ENCODE measurements around the gene USP38. TPM values are rescaled to one million over a fixed set of nuclear protein-coding genes. Genes with fewer than 3 reads are reported as not detected.
A peak's percentile ranks its signal among the peaks of the same experiment; 100 is the strongest.

USP38 gene
- total and polyA plus RNA-seq, 2 of the 4 experiments (the other 2 are of a cell fraction): 5.5 to 17.0 TPM

DNA sequence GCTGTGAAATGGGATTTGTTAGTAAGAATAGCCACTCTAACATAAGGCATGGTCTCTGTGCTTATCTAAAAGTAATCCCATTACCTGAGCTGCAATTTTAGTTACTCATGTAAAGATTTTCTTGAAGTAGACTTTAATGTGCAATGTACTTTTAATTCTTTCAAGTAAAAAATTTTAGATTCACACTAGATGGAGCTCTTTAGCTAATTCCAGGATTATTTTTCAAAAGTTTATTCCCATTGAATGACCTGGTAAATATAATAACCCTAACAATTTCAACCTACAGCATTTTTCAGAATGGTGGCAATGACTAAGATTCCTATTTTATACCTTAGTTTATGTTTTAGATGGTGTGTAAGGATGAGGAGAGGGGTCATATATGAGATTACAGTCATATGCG lies 18.1 kb downstream of the USP38 start:
- Histone ChIP-seq H3K23ac (ENCODE audit: low read depth, low read length) (no peak overlapping the region), H2AFZ (replicated peaks; ENCODE audit: low read length, poor library complexity) (no peak overlapping the region), H3K9me3 (ENCODE audit: control insufficient read depth, insufficient read depth, low read length) (no peaks in the 10 kb centered on the region), H2BK120ac (ENCODE audit: low read depth, low read length) (no peak overlapping the region), H2AK5ac (ENCODE audit: low read depth, low read length) (no peak overlapping the region), H2BK5ac (ENCODE audit: low read depth, low read length, poor library complexity, severe bottlenecking) (no peak overlapping the region), H4K5ac (ENCODE audit: low read depth, low read length) (no peak overlapping the region), H3K56ac (ENCODE audit: extremely low read depth, insufficient read depth, low read length) (no peak overlapping the region), H2BK15ac (ENCODE audit: low read depth, low read length) (no peak overlapping the region), H4K91ac (ENCODE audit: insufficient read depth, low read depth, low read length) (no peak overlapping the region), H3K4me2 (ENCODE audit: low read depth, low read length) (no peak overlapping the region), H3K79me1 (ENCODE audit: low read depth in 1 of 2, low read length in 2 of 2) (peaks cover 3 to 5% of the 10 kb centered on the region in 2 experiments; a peak in 2 of 4 replicates), H3K27ac (ENCODE audit: insufficient read depth, low read length) (no peak overlapping the region), H4K8ac (ENCODE audit: low read depth in 2 of 2, low read length in 2 of 2) (no peak overlapping the region), H4K20me1 (ENCODE audit: insufficient read depth, low read length) (no peaks in the 10 kb centered on the region), H3K9me1 (ENCODE audit: insufficient read depth, low read length) (no peaks in the 10 kb centered on the region), H2BK20ac (ENCODE audit: low read depth, low read length) (no peak overlapping the region), H3K14ac (replicated peaks; ENCODE audit: low read depth, low read length) (no peak overlapping the region), H3K9ac (ENCODE audit: low read depth, low read length) (no peak overlapping the region), H3K18ac (ENCODE audit: low read depth, low read length) (no peak overlapping the region), H3K36me3 (ENCODE audit: control insufficient read depth, insufficient read depth, low read length) (peaks cover 24% of the 10 kb centered on the region), H2AK9ac (replicated peaks; ENCODE audit: low read depth, low read length, poor library complexity) (no peak overlapping the region), H3K27me3 (ENCODE audit: control insufficient read depth, insufficient read depth, low read length) (no peaks in the 10 kb centered on the region), H3K4me1 (ENCODE audit: control insufficient read depth, insufficient read depth, low read length) (no peaks in the 10 kb centered on the region), H3K4me3 (ENCODE audit: insufficient read depth, low read depth, low read length) (no peak overlapping the region), H3K4ac (ENCODE audit: low read depth, low read length) (no peak overlapping the region)
- TF ChIP-seq RAD21 (IDR thresholded peaks at IDR 0.05; ENCODE audit: low read length) (peak; percentile 56), BHLHE40 (IDR thresholded peaks at IDR 0.05; ENCODE audit: low read depth, low read length) (no peak), SMC3 (IDR thresholded peaks at IDR 0.05; ENCODE audit: low read depth, low read length) (peak; percentile 54), MXI1 (IDR thresholded peaks at IDR 0.05; ENCODE audit: borderline replicate concordance, low read depth, low read length) (no peak), POLR2A (IDR thresholded peaks at IDR 0.05; ENCODE audit: low read depth, low read length) (0 out of 2 replicates have a peak, but pooled peaks have one; percentile 33)
- TF ChIP-seq, protein P1, sequence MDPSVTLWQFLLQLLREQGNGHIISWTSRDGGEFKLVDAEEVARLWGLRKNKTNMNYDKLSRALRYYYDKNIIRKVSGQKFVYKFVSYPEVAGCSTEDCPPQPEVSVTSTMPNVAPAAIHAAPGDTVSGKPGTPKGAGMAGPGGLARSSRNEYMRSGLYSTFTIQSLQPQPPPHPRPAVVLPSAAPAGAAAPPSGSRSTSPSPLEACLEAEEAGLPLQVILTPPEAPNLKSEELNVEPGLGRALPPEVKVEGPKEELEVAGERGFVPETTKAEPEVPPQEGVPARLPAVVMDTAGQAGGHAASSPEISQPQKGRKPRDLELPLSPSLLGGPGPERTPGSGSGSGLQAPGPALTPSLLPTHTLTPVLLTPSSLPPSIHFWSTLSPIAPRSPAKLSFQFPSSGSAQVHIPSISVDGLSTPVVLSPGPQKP (IDR thresholded peaks at IDR 0.05; ENCODE audit: borderline replicate concordance, low read depth, low read length): no peak
- TF ChIP-seq, protein P2, sequence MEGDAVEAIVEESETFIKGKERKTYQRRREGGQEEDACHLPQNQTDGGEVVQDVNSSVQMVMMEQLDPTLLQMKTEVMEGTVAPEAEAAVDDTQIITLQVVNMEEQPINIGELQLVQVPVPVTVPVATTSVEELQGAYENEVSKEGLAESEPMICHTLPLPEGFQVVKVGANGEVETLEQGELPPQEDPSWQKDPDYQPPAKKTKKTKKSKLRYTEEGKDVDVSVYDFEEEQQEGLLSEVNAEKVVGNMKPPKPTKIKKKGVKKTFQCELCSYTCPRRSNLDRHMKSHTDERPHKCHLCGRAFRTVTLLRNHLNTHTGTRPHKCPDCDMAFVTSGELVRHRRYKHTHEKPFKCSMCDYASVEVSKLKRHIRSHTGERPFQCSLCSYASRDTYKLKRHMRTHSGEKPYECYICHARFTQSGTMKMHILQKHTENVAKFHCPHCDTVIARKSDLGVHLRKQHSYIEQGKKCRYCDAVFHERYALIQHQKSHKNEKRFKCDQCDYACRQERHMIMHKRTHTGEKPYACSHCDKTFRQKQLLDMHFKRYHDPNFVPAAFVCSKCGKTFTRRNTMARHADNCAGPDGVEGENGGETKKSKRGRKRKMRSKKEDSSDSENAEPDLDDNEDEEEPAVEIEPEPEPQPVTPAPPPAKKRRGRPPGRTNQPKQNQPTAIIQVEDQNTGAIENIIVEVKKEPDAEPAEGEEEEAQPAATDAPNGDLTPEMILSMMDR (conservative IDR thresholded peaks at IDR 0.05; ENCODE audit: low read depth, low read length): peak; percentile 53
- TF ChIP-seq, protein P3, sequence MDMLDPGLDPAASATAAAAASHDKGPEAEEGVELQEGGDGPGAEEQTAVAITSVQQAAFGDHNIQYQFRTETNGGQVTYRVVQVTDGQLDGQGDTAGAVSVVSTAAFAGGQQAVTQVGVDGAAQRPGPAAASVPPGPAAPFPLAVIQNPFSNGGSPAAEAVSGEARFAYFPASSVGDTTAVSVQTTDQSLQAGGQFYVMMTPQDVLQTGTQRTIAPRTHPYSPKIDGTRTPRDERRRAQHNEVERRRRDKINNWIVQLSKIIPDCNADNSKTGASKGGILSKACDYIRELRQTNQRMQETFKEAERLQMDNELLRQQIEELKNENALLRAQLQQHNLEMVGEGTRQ (IDR thresholded peaks at IDR 0.05; ENCODE audit: low read depth, low read length): no peak
- WGBS, 2 experiments (ENCODE audit: extremely low coverage in 2 of 2, insufficient read length in 1 of 2): no CpG with 5 or more reads among the region's 1 CpG
- dilution Hi-C loops (cut with HindIII; ENCODE audit: low sequenced_read_pairs, unreplicated experiment): no loop called here
- POLR2A ChIA-PET (ENCODE audit: unreplicated experiment): interaction anchor here (1.4 kb wide), 1 partner anchor 134 kb away, joined by 5 read pairs; the partner anchor contains the start of gene GAB1
- DNase-seq (no peak), ATAC-seq (ENCODE audit: low read depth) (peak; percentile 51)
- intact Hi-C loops (cut with micrococcal nuclease): loop anchor here (1.0 to 2.0 kb wide), 2 partner anchors 194 to 279 kb away; no protein-coding TSS in a partner anchor
- CTCF ChIA-PET: interaction anchor here (0.7 to 1.3 kb wide), 2 partner anchors 281 to 297 kb away, joined by 4 to 5 read pairs; no protein-coding TSS in a partner anchor
- in situ Hi-C loops (cut with MboI; ENCODE audit: low sequenced_read_pairs): loop anchor here (5.0 to 25.0 kb wide), 2 partner anchors 134 to 284 kb away; partner anchors contain the start of gene GAB1
- no TSS peak for BruUV-seq (replicated peaks)

Measured in IMR-90 (cell line).